PFSK-1 (cell line): ENCODE results near the gene TMEM63C.

Source experiments
- FOXP2 ChIP-seq: optimal IDR thresholded peaks from 2 replicates; pipeline ENCODE3; 2011; ENCODE audit warnings: borderline replicate concordance, control low read depth, inconsistent platforms; ENCODE audit not compliant: insufficient read depth; ENCODE audit errors: extremely low read length, extremely low read depth
- POLR2AphosphoS5 ChIP-seq: IDR thresholded peaks from 2 replicates; pipeline ENCODE4 v1.6.1; 2012; ENCODE audit warnings: low read depth, mild to moderate bottlenecking, control low read depth, low read length, moderate library complexity
- REST ChIP-seq, 2 experiments: IDR thresholded peaks; 2 replicates each; pipeline versions ENCODE4 v1.6.1 to v1.8.0; 2011 to 2012; ENCODE audit warnings: low read depth in 2 of 2, low read length in 2 of 2, control low read depth in 1 of 2, inconsistent platforms in 1 of 2, mild to moderate bottlenecking in 1 of 2, moderate library complexity in 1 of 2; ENCODE audit not compliant: insufficient read depth in 1 of 2
- SIN3A ChIP-seq: IDR thresholded peaks from 2 replicates; pipeline ENCODE4 v1.6.1; 2012; ENCODE audit warnings: mild to moderate bottlenecking, low read length, moderate library complexity, borderline replicate concordance; ENCODE audit not compliant: insufficient read depth
- TAF1 ChIP-seq: IDR thresholded peaks from 2 replicates; pipeline ENCODE4 v1.6.1; 2012; ENCODE audit warnings: low read length, control low read depth, borderline replicate concordance; ENCODE audit not compliant: insufficient read depth

GRCh38 chr14:77197988-77198387 lies 16.4 kb downstream of the TMEM63C start:
- TF ChIP-seq POLR2AphosphoS5: no peak
- no peak for TF ChIP-seq TAF1
- TF ChIP-seq REST (IDR thresholded peaks at IDR 0.05; ENCODE audit: insufficient read depth in 1 of 2, low read depth in 2 of 2, low read length in 2 of 2): no peak
- no peak for TF ChIP-seq SIN3A
- no peak for TF ChIP-seq FOXP2
